HEK293T (cell line): ENCODE measurements around the gene MIPEP.

ENCODE experiments used
- CTCF ChIA-PET: fragments of 350-600 bp; formaldehyde crosslinking; extraction: SDS; loops from one replicate; lab custom pipeline; 2021; ENCODE audit warnings: antibody characterized with exemption, inconsistent platforms; lab: Yijun Ruan, JAX
- POLR2A ChIA-PET: fragments of 350-600 bp; formaldehyde crosslinking; extraction: SDS; loops from one replicate; lab custom pipeline; 2020; ENCODE audit warnings: antibody characterized with exemption, inconsistent platforms; lab: Yijun Ruan, JAX
- DNase-seq: peaks from one replicate; pipeline ENCODE4 v3.0.0; 2012; ENCODE audit warnings: mixed read lengths; ENCODE audit errors: extremely low spot score
- ARNT ChIP-seq: fragments of 450-650 bp; IDR thresholded peaks from 2 replicates; pipeline ENCODE4 v1.6.1; 2017; ENCODE audit warnings: mild to moderate bottlenecking
- BHLHE40 ChIP-seq: fragments of 450-650 bp; IDR thresholded peaks from 2 replicates; pipeline ENCODE4 v1.6.1; 2016; ENCODE audit warnings: mild to moderate bottlenecking, moderate library complexity, borderline replicate concordance
- ELF4 ChIP-seq: fragments of 450-650 bp; IDR thresholded peaks from 2 replicates; pipeline ENCODE4 v1.6.1; 2017; ENCODE audit warnings: antibody characterized with exemption
- FOXK2 ChIP-seq: fragments of 450-650 bp; IDR thresholded peaks from 2 replicates; pipeline ENCODE4 v1.6.1; 2016; ENCODE audit warnings: mild to moderate bottlenecking
- FOXM1 ChIP-seq: fragments of 450-650 bp; IDR thresholded peaks from 2 replicates; pipeline ENCODE4 v1.6.1; 2017; ENCODE audit warnings: mild to moderate bottlenecking, borderline replicate concordance
- HDGF ChIP-seq: fragments of 450-650 bp; IDR thresholded peaks from 2 replicates; pipeline ENCODE4 v1.6.1; 2017; ENCODE audit warnings: antibody characterized with exemption, borderline replicate concordance
- L3MBTL2 ChIP-seq: fragments of 450-650 bp; conservative IDR thresholded peaks from 2 replicates; pipeline ENCODE4 v1.6.1; 2016; ENCODE audit warnings: mild to moderate bottlenecking
- LEF1 ChIP-seq: fragments of 450-650 bp; IDR thresholded peaks from 2 replicates; pipeline ENCODE4 v1.6.1; 2017; ENCODE audit warnings: mild to moderate bottlenecking, borderline replicate concordance
- NFRKB ChIP-seq: fragments of 450-650 bp; IDR thresholded peaks from 2 replicates; pipeline ENCODE4 v1.6.1; 2016; ENCODE audit warnings: mild to moderate bottlenecking, moderate library complexity
- PKNOX1 ChIP-seq: fragments of 450-650 bp; IDR thresholded peaks from 2 replicates; pipeline ENCODE4 v1.6.1; 2016
- SP1 ChIP-seq: fragments of 450-650 bp; IDR thresholded peaks from 2 replicates; pipeline ENCODE4 v1.6.1; 2017
- SUZ12 ChIP-seq: fragments of 450-650 bp; IDR thresholded peaks from 2 replicates; pipeline ENCODE4 v1.6.1; 2016; ENCODE audit warnings: mild to moderate bottlenecking
- TARDBP ChIP-seq: fragments of 450-650 bp; IDR thresholded peaks from 2 replicates; pipeline ENCODE4 v1.6.1; 2016
- ZNF384 ChIP-seq: fragments of 450-650 bp; IDR thresholded peaks from 2 replicates; pipeline ENCODE4 v1.6.1; 2016

MIPEP gene

GRCh38 chr13:23683084-23683483, 206.1 kb downstream of the MIPEP start:
- no peak for DNase-seq
- ChIA-PET CTCF (no interaction called here), POLR2A (no interaction called here)
- TF ChIP-seq ARNT (no peak), NFRKB (no peak), FOXM1 (no peak), SP1 (no peak), LEF1 (no peak), ELF4 (no peak)

GRCh38 chr13:23680845-23681669, 208.1 kb downstream of the MIPEP start:
- POLR2A ChIA-PET: no interaction called here
- TF ChIP-seq SP1: no peak
- no peak for TF ChIP-seq FOXK2
- TF ChIP-seq ZNF384: no peak
- no peak for TF ChIP-seq HDGF
- TF ChIP-seq PKNOX1: no peak
- no peak for TF ChIP-seq BHLHE40
- TF ChIP-seq LEF1: no peak
- TF ChIP-seq SUZ12: no peak
- TF ChIP-seq TARDBP: no peak
- TF ChIP-seq FOXM1: no peak
- TF ChIP-seq L3MBTL2: no peak
- TF ChIP-seq NFRKB: no peak
- CTCF ChIA-PET: no interaction called here
- no peak for DNase-seq
